IPS-20b (cell line): ENCODE results near the gene FGD6.
"Not testable (repeated sequence)": the region's sequence is repeated elsewhere in the genome, so short reads cannot be mapped to it uniquely, and the experiment has no call there.

Experiments
- H3K27ac ChIP-seq: one replicate; pipeline ENCODE4 v1.5.1; 2013; ENCODE audit warnings: low read length
- H3K27me3 ChIP-seq: 2 replicates; pipeline ENCODE4 v1.6.1; 2013; ENCODE audit warnings: mild to moderate bottlenecking, low read length, inconsistent platforms; ENCODE audit not compliant: insufficient read depth
- H3K36me3 ChIP-seq: 2 replicates; pipeline ENCODE4 v1.6.1; 2013; ENCODE audit warnings: low read depth, mild to moderate bottlenecking, inconsistent platforms, low read length, moderate library complexity; ENCODE audit not compliant: insufficient read depth
- H3K4me1 ChIP-seq: 2 replicates; pipeline ENCODE4 v1.6.1; 2013; ENCODE audit warnings: mild to moderate bottlenecking, control low read depth, inconsistent platforms, low read length, moderate library complexity; ENCODE audit not compliant: insufficient read depth
- H3K4me3 ChIP-seq: 2 replicates; pipeline ENCODE4 v1.5.1; 2013; ENCODE audit warnings: mild to moderate bottlenecking, low read length, inconsistent platforms
- H3K9ac ChIP-seq: 2 replicates; pipeline ENCODE4 v1.6.1; 2013; ENCODE audit warnings: low read depth, mild to moderate bottlenecking, inconsistent platforms, low read length, moderate library complexity
- H3K9me3 ChIP-seq: 2 replicates; pipeline ENCODE4 v1.6.1; 2013; ENCODE audit warnings: mild to moderate bottlenecking, low read depth, low read length, inconsistent platforms; ENCODE audit not compliant: insufficient read depth

FGD6 gene

DNA sequence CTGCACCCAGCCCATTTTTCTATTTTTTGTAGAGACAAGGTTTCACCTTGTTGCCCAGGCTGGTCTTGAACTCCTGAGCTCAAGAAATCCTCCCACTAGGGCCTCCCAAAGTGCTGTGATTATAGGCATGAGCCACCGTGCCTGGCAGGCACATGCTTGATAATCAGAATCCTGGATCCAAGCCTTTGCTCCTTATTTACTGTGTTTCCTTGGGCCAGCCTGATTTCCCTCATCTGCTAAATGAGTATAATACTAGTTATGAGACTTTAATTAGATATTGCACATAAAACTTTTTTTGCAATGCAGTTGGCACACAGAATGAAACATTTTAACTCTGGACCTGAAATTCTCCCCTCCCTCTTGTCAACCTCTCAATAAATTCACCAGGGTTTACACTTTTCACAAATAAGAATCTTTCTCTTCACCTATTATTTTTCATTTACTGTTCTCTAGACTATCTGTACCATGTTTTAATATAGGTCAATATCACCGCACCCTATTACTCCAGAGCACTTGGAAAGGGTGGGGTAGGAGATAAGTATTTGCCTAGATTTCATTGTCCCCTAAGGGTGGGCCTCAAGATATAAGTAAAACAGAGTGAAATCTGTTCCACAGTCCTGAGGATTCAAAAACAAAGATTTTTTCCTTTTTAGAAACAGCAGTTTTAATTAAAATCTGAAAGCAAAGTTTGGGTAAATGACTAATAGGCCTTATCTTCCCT is 74.7 kb downstream of the FGD6 start:
- no peaks in the 10 kb centered on the region for H3K9me3 ChIP-seq
- no peak overlapping the region for H3K27ac ChIP-seq
- H3K9ac ChIP-seq: no peak overlapping the region
- peaks cover 6% of the 10 kb centered on the region; the same call in 1 of the 2 replicates for H3K4me1 ChIP-seq
- H3K27me3 ChIP-seq: no peaks in the 10 kb centered on the region
- H3K36me3 ChIP-seq: peaks cover 21% of the 10 kb centered on the region
- no peak overlapping the region for H3K4me3 ChIP-seq

DNA sequence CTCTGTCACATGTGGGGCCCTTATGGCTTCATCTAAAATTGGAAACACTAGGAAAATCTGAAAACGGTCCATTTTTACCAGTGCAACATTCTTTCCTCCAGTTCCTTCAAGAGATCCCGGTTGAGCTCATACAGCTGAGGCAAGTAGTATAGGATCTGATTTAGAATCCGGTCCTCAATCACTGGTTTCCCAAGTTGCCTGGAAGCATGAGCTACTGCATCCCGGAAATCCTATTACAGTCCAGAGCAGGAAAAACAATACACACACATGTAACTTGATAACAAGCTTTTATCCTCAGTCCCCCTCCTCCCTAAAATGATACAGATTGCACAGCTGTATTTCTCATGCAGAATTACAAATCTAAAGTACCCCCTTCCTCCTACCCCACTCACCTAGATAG is 76.0 kb downstream of the FGD6 start:
- Histone ChIP-seq H3K4me3 (no peak overlapping the region), H3K4me1 (peaks cover 4% of the 10 kb centered on the region; the same call in 1 of the 2 replicates)

DNA sequence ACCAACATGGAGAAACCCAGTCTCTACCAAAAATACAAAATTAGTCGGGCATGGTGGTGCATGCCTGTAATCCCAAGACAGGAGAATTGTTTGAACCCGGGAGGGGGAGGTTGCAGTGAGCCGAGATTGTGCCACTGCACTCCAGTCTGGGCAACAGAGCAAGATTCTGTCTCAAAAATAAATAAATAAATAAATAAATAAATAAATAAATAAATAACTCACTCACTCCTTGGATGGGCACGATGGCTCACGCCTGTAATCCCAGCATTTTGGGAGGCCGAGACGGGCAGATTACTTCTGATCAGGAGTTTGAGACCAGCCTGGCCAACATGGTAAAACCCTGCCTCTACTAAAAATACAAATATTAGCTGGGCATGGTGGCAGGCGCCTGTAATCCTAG is 79.2 kb downstream of the FGD6 start:
- H3K27me3 ChIP-seq, H3K9me3 ChIP-seq, H3K4me1 ChIP-seq, H3K9ac ChIP-seq, H3K27ac ChIP-seq, H3K4me3 ChIP-seq: not testable (repeated sequence)
- H3K36me3 ChIP-seq: peaks cover 57% of the 10 kb centered on the region

More for the DNA sequence above, 76.0 kb downstream of the FGD6 start:
- peaks cover 34% of the 10 kb centered on the region for H3K36me3 ChIP-seq
- no peaks in the 10 kb centered on the region for H3K27me3 ChIP-seq
- H3K27ac ChIP-seq: no peak overlapping the region
- H3K9ac ChIP-seq: no peak overlapping the region
- H3K9me3 ChIP-seq: no peaks in the 10 kb centered on the region

DNA sequence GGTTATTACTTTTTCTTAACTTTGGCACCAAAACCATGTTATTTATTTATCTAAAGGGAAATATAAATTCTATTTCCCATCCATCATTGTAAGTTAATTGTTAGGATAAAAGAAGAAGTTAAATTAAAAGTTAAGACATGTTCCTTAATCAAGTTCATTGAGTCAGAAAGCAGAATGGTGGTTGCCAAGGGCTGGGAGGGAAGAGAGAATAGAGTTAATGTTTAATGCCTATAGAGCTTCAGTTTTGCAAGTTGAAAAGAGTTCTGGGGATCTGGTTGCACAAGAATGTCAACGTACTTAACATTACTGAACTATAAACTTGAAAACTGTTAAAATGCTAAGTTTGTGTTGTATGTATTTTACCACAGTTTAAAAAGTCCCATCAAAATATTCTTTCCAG is 80.7 kb downstream of the FGD6 start:
- H3K4me1 ChIP-seq: no peaks in the 10 kb centered on the region
- no peaks in the 10 kb centered on the region for H3K27me3 ChIP-seq
- no peak overlapping the region for H3K9ac ChIP-seq
- peaks cover 61% of the 10 kb centered on the region for H3K36me3 ChIP-seq
- no peak overlapping the region for H3K27ac ChIP-seq
- no peak overlapping the region for H3K4me3 ChIP-seq
- no peaks in the 10 kb centered on the region for H3K9me3 ChIP-seq

GRCh38 chr12:95134085-95134484 is 83.2 kb downstream of the FGD6 start:
- no peak overlapping the region for H3K27ac ChIP-seq
- H3K9me3 ChIP-seq: no peaks in the 10 kb centered on the region
- no peak overlapping the region for H3K4me3 ChIP-seq
- H3K36me3 ChIP-seq: peaks cover 75% of the 10 kb centered on the region
- no peaks in the 10 kb centered on the region for H3K4me1 ChIP-seq
- no peaks in the 10 kb centered on the region for H3K27me3 ChIP-seq
- H3K9ac ChIP-seq: no peak overlapping the region

DNA sequence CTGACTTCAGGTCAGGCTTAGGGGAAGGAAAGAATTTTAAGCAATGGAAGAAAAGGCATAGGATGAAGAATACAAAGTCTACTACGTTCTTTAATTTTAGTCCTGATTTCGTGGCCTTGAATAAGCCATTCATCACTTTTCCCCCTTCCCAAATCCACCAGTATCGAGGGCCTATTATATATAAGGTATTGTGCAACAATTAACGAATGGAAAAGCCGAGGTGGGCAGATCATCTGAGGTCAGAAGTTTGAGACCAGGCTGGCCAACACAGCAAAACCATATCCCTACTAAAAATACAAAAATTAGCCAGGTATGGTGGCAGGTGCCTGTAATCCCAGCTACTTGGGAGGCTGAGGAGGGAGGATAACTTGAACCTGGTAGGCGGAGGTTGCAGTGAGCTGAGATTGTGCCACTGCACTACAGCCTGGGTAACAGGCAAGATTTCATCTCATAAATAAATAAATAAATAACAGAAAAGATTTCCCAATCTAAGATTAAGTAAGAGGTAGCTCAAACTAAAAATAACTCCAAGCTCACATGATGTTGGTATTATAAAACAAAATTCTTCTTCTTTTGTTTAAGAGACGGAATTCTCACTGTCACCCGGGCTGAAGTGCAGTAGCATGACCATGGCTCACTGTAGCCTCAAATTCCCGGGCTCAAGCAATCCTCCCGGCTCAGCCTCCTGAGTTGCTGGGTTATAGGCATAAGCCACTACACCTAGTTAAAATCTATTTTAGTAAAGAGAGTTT is 85.5 kb downstream of the FGD6 start:
- Histone ChIP-seq H3K4me3 (no peak overlapping the region), H3K4me1 (no peaks in the 10 kb centered on the region), H3K36me3 (peaks cover 76% of the 10 kb centered on the region), H3K27me3 (no peaks in the 10 kb centered on the region), H3K9me3 (no peaks in the 10 kb centered on the region), H3K9ac (no peak overlapping the region), H3K27ac (no peak overlapping the region)

- Histone ChIP-seq H3K27ac (no peak overlapping the region), H3K36me3 (peaks cover 72% of the 10 kb centered on the region), H3K27me3 (no peaks in the 10 kb centered on the region), H3K9me3 (no peaks in the 10 kb centered on the region), H3K4me1 (no peaks in the 10 kb centered on the region), H3K4me3 (no peak overlapping the region), H3K9ac (no peak overlapping the region)
These were observed 87.2 kb downstream of the FGD6 start for GRCh38 chr12:95130096-95130495.

DNA sequence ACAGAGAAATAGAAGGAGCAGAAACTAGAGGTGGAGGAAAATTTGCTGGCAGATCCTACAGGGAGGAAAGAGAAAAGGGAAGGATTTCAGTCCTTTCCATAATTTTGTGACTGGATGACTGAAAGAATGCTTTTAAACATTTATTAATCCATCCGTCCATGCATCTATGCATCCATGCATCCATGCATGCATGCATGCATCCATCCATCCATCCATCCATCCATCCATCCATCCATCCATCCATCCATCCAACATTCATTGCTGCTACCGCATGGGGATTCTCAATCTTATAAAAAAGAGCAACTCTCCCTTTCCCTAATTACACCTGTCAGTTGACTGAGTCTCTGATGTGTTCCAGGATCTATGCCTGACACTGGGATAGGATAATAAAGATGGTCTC is 88.2 kb downstream of the FGD6 start:
- Histone ChIP-seq H3K27ac (no peak overlapping the region), H3K4me1 (no peaks in the 10 kb centered on the region), H3K27me3 (no peaks in the 10 kb centered on the region), H3K36me3 (peaks cover 72% of the 10 kb centered on the region), H3K9ac (no peak overlapping the region), H3K9me3 (no peaks in the 10 kb centered on the region), H3K4me3 (no peak overlapping the region)

- Histone ChIP-seq H3K9me3 (no peaks in the 10 kb centered on the region), H3K9ac (no peak overlapping the region), H3K4me3 (no peak overlapping the region), H3K4me1 (no peaks in the 10 kb centered on the region), H3K36me3 (peaks cover 63% of the 10 kb centered on the region), H3K27ac (no peak overlapping the region), H3K27me3 (no peaks in the 10 kb centered on the region)
These were observed 90.5 kb downstream of the FGD6 start for GRCh38 chr12:95126736-95127135.

GRCh38 chr12:95126076-95126475 is 91.2 kb downstream of the FGD6 start:
- H3K27ac ChIP-seq: no peak overlapping the region
- no peaks in the 10 kb centered on the region for H3K27me3 ChIP-seq
- no peak overlapping the region for H3K4me3 ChIP-seq
- no peaks in the 10 kb centered on the region for H3K9me3 ChIP-seq
- H3K9ac ChIP-seq: no peak overlapping the region
- peaks cover 57% of the 10 kb centered on the region for H3K36me3 ChIP-seq
- no peaks in the 10 kb centered on the region for H3K4me1 ChIP-seq

DNA sequence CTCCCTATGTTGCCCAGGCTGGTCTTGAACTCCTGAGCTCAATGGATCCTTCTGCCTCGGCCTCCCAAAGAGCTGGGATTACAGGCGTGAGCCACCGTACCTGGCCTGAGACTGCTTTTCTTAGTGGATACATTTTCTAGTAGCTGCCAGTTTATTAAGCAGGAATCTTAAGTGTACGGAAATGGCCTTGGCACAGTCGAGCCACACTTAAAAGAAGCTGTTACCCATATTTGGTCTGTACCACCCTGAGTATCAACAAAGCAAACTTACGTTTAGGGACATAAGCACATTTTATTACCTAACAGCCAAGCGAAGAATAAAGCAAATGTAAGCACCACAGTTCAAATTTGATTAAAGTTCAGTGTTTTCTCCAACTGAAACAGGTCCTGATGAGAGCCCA is 93.2 kb downstream of the FGD6 start:
- H3K9ac ChIP-seq: no peak overlapping the region

DNA sequence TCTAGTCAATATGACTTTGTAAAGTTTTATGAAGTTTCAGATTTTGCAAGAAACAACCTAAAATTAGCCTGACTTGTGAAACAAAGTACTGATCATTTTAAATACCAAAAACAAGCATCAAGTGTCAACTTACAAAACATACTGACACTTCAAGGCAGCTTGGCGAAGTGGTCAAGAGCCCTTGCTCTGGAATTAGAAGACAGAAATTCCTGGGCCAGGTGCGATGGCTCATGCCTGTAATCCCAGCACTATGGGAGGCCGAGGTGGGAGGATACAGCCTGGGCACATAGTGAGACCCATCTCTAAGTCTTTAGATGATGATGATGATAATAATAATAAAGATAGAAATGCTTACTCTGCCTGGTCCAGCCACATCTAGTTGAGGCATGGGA is 98.5 kb downstream of the FGD6 start:
- peaks cover 2% of the 10 kb centered on the region; the same call in 1 of the 2 replicates for H3K36me3 ChIP-seq
- no peak overlapping the region for H3K4me3 ChIP-seq
- H3K9me3 ChIP-seq: no peaks in the 10 kb centered on the region
- H3K27me3 ChIP-seq: no peaks in the 10 kb centered on the region
- no peak overlapping the region for H3K27ac ChIP-seq
- H3K9ac ChIP-seq: no peak overlapping the region
- H3K4me1 ChIP-seq: peaks cover 19% of the 10 kb centered on the region; the same call in 1 of the 2 replicates

More for the DNA sequence above, 93.2 kb downstream of the FGD6 start:
- H3K4me3 ChIP-seq: no peak overlapping the region
- H3K27me3 ChIP-seq: no peaks in the 10 kb centered on the region
- H3K27ac ChIP-seq: no peak overlapping the region
- no peaks in the 10 kb centered on the region for H3K4me1 ChIP-seq
- peaks cover 41% of the 10 kb centered on the region for H3K36me3 ChIP-seq
- H3K9me3 ChIP-seq: no peaks in the 10 kb centered on the region
